HG02840 (cell line): ENCODE measurements around the gene DENR.

Experiments
- ATAC-seq: cut with Tn5 transposase; IDR thresholded peaks from one replicate; pipeline ENCODE4 v1.9.1; 2021; ENCODE audit warnings: mild to moderate bottlenecking, moderate library complexity, moderate number of reproducible peaks; ENCODE audit not compliant: unreplicated experiment, low FRiP score

Gene DENR

DNA sequence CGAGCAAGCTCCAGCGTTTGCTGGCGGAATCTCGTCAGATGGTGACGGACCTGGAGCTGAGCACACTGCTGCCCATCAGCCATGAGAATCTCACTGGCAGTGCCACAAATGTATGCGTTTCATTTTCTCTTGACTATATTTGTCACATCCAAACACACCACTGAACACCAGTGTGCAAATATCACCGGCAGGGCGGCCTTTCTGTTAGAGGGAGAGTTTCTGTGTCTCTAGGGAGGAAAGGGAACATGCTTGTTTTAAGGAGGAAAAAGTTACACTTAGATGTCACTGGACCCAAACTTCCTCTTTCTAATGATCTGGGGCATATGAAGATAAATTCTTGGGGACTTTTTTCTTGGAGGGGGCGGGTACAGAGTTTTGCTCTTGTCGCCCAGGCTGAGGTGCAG, 60.7 kb downstream of the DENR start:
- ATAC-seq: no peak

DNA sequence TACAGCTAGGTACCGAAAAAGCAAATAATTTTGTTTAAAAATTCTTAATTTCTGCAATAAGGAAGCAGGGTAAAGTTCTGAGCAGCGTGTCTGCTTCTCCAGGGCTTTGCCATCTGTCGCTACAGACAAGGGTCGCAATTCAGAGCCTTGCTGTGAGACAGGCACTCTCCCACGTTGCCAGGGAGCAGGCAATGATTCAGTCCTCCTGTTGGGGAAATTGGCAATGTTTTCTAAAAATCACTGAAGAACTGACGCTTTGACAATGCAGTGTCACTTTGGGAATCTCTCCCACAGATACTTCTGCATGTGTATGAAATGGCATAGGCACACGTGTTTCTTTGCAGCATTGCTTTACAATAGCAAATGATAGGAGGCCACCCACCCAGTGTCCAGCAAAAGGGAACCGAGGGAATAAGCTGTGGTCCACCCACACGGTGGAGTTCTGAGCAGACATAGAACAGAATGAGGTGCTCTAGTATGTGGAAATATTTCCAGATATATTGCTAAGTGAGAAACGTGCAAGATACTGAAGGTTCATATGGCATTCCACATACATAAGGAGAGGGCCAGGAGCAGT, 66.7 kb downstream of the DENR start:
- no peak for ATAC-seq

DNA sequence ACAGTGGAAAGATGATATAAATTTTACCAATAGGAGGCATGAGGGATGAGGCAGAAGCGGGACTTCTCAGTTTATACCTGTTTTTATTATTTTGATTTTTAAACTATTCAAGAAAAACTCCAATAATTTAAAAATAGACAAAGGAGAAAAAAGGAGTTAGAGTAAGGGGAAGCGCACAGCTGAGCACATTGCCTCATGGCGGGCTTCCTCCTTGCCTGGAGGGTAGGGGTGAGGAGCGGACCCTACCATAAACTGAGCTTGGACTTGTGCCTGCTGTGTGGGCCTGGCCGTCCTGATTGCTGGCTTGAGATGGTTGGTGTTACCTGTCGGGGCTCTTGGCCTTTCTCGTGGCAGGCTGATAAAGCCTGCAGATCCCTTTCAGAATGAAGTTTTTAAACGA, 67.5 kb downstream of the DENR start:
- ATAC-seq: no peak
